Urothelium cell line (cell line): ENCODE data around the gene CCDC70.
"Not testable (repeated sequence)": the region's sequence is repeated elsewhere in the genome, so short reads cannot be mapped to it uniquely, and the experiment has no call there.

Experiments used
- DNase-seq: peaks from one replicate; pipeline ENCODE4 v3.0.0; 2011; ENCODE audit warnings: low spot score, mixed read lengths
- FAIRE-seq: peaks from 2 replicates; lab custom pipeline; 2011; peaks lifted over from hg19 to GRCh38; lab: Jason Lieb, UNC

Gene CCDC70

DNA sequence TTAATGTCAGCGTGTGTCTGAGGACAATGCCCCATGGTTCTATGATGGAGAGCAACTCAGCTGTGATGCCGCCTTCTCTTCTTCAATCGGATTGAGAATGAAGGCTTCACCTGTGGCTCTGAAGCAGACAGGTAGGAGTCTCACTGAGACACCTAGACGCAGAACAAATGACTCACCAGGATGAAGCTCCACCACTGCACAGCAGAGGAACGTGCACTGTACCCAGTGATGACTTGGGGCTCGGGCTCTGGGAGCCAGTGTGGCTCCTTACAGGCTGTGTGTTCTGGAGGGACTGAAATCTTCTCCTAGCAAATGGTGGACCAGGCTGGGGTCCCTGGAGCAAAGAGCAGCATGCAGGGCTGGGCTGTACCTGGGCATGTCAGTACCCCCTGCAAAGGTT, 44.0 kb downstream of the CCDC70 start:
- FAIRE-seq (no peak), DNase-seq (no peak)

DNA sequence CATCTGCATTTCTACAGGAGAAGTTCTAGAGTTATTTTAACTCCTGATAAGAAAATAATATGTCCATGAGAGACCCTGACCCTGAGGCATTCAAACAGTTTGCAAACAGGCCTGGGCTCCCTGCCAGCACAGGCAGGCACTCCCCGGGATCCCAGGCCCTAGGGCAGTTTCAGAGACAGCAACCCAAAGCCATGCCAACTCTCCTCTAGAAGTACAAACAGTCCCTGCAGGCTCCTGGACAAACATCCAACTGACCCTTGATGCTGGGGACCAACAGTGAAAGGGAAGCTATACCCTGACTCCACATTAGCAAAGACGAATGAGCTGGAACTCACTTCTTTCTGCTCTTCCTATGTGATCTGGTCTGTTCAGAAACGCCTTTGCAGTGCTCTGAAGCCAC, 44.8 kb downstream of the CCDC70 start:
- DNase-seq (no peak), FAIRE-seq (no peak)

DNA sequence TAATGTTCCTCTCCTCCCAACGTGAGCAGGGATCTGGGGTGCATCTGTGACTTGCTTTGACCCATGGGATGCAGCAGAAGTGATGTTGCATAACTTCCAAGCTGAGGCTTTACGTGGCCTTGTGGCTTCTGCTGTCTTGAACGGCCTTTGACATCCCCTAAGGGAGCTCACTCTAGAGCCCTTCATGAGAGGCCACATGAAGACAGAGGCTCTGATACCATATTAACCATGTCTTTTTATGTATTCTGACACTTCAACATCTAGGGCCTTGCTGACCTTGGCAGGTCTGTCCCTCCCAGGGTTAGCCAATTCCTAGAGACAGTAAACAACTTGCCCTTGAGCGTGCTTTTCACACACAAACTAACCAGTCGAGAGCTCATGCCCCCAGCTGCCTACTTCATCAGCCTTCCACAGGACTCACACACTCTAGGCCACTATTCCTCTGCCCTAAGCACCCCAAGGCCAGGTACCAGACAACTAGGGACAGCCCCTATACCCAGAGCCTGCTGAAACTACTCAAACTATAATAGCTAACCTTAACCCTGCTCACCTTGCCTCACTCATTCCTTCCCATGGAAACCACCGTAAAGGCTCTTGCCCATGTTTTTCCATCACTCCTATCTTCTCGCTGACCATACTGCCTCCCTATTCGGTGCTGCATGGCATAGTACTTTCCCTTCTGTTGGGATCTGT, 45.4 kb downstream of the CCDC70 start:
- FAIRE-seq, result no peak
- no peak for DNase-seq

DNA sequence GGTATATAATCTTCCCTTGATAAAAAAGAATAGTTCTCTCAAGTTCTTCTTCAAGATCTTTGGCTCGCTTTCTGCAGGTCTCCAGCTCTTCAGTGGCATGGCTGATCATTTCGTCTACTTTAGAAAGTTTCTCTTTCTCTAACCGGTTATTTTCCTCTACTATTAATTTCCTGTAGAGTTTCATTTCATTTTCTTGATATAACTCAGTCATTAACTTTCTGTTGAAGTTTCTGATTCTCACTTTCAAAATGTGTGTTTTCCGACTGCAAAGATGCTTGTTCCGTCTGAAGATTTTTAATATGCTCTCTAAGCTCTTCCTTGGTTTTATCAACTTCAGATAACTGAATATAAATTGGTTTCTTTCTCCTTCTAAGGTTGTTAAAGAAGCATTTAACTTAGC, 47.5 kb downstream of the CCDC70 start:
- not testable (repeated sequence) for DNase-seq, FAIRE-seq

DNA sequence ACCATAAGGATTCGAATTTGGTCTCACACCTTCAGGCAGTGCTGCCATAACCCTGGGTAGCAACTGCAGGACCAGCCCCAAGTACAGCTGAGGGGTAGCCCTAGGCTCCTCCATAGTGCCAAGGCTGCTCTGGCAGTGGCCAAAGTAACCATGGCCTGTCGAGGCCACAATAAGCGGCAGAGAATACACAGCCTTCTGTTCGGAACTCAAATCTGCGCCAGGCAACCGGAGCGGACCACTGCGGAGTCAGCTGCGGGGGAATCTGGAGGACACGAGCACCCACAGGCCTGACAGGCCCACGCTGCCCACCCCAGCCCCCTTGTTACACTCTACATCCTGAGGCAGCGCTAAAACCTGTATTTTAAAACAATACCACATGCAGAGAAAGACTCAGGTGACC, 48.7 kb downstream of the CCDC70 start:
- no peak for FAIRE-seq
- no peak for DNase-seq

DNA sequence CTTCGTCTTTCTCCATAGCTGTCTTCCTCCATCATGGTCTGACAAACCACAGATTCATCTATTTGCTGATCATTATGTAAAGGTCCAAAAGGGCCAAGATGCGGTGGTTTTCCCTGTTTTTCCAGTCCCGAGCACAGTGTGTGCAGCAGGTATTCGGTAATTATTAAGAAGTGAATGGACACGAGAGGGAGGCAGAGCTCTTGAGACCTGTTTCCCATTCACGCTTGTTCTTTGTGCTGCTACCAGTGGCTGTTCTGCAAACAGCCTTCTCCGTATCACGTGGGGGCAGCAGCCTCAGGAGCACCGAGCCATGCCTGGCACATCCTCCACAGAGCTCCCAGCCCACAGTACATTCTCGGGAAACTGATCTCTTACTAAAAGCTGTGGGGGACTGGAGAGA, 50.3 kb downstream of the CCDC70 start:
- no peak for DNase-seq
- FAIRE-seq, result no peak

DNA sequence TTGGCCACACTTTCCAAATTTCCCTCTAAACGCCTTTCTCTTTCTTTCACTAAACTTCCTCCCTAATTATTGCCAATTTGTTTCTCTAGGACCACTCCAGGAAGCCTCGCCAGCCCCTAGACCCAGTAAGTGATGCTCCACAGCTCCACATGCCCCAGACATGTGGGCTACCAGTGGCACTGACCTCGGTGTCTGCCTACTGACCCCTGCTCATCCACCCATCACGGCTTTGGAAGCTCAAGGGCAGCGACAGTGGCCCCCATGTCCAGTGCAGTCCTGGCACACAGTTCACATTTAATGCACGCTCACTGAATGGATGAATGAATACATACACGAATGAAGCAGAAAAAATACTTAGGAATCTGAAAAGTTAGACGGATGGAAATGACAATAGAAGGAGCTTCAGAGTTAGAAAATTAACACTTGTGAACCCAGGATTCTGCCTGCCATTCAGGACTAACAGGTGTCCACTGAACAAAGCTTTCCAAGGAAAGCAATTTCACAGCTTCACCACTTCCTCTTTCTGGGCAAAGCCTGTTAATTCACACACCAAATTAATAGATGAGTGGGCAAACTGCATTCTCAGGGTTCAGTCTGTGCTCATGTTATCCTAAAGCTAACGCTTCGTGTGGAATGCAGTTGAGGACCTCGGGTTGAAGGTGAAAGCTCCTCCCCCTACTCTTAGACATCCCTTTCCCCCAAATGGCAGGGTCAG, 50.9 kb downstream of the CCDC70 start:
- FAIRE-seq, result no peak
- DNase-seq, result no peak

DNA sequence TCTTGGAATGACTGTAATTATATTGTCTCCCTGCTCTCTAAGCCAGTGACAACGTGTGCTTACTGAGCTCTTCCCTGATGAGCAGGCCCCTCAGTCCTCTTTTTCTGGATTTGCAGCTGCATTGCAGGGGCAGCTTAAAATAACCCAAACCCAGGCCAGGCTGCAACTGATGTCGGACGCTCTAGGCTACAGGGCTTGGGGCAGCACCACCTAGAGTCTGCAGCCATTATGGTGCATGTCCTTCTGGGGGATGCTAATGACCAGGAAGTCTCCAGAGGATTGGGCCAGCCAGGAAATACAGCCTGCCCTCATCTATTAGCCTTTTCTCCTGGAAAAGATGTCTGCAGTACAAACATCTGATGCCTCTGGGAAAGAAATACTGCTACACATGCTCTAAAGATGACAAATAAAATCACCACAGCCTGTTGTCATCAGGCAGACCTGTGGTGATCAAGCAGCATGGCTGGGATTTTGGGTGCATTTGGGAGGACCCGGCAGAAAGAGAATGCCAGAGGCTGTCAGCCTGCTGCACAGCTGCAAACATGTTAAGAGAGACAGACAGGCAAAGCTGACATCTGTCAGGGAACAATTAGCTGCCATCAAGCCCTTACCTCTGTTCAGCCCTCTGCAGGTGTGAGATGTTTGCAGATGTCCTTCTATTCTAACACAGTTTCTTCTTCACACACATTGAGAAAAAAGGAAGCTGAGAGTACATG, 51.8 kb downstream of the CCDC70 start:
- FAIRE-seq (no peak), DNase-seq (no peak)

DNA sequence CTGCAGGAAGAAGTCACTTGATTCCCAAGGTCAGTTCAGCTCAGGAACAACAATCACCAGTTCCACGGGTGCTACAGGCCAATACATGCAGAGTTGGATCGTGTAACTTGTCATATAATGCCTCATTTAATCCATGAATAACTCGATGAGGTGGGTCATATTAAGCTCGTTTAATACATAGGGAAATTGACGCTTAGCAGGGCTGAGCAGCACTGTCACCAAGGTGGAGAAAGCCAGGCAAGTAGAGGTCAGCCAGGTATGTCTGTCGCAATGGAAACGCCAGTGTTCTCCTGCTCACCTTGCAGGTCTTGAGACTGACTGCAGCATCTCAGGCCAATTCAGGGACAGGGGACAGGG, 52.3 kb downstream of the CCDC70 start:
- DNase-seq (no peak), FAIRE-seq (no peak)
